ENCODE measurements around the gene DNAJC13. TPM values are rescaled to one million over a fixed set of nuclear protein-coding genes. Genes with fewer than 3 reads are reported as not detected.

The DNAJC13 gene
- total RNA-seq, 2 donors from 2014 or later: 25.0 to 46.2 TPM

GRCh38 chr3:132543011-132543739 lies 125.9 kb downstream of the DNAJC13 start:
- H3K9me3 ChIP-seq: no peaks in the 10 kb centered on the region
- no peaks in the 10 kb centered on the region for H3K4me1 ChIP-seq (replicated peaks)
- no peaks in the 10 kb centered on the region for H3K36me3 ChIP-seq
- no peak overlapping the region for H3K4me3 ChIP-seq
- WGBS: 69% methylated on average over 2 of the region's 2 CpGs
- no peak overlapping the region for H3K27ac ChIP-seq
- H3K27me3 ChIP-seq (replicated peaks; ENCODE audit: insufficient read depth): no peaks in the 10 kb centered on the region
- no peak for TF ChIP-seq POLR2AphosphoS5 (IDR thresholded peaks at IDR 0.05)
- TF ChIP-seq POLR2A (IDR thresholded peaks at IDR 0.05): no peak
- TF ChIP-seq, protein P1, sequence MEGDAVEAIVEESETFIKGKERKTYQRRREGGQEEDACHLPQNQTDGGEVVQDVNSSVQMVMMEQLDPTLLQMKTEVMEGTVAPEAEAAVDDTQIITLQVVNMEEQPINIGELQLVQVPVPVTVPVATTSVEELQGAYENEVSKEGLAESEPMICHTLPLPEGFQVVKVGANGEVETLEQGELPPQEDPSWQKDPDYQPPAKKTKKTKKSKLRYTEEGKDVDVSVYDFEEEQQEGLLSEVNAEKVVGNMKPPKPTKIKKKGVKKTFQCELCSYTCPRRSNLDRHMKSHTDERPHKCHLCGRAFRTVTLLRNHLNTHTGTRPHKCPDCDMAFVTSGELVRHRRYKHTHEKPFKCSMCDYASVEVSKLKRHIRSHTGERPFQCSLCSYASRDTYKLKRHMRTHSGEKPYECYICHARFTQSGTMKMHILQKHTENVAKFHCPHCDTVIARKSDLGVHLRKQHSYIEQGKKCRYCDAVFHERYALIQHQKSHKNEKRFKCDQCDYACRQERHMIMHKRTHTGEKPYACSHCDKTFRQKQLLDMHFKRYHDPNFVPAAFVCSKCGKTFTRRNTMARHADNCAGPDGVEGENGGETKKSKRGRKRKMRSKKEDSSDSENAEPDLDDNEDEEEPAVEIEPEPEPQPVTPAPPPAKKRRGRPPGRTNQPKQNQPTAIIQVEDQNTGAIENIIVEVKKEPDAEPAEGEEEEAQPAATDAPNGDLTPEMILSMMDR (IDR thresholded peaks at IDR 0.05): no peak
- intact Hi-C loops (cut with DNase I): no loop called here
- no peak for DNase-seq (ENCODE audit: low spot score)

DNA sequence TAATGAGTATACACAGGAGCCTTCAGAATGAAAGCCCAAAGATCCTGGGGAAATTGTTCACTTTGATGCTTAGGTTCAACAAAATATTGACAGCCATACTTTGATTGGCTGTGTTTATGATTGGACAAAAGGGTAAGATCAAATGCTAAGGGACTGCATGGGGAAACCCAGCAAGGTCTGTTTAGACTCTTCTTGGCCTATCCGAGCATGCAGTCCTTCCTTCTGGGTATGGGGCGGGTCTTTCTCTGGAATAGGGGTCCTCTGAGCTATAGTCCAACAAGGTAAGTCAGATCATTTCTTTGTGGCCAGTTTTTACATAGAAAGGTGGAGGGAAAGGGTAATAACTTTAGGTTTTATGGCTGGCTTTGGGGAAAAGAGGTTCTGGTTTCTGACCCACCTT lies 126.8 kb downstream of the DNAJC13 start:
- H3K36me3 ChIP-seq: no peaks in the 10 kb centered on the region
- intact Hi-C loops (cut with DNase I): no loop called here
- H3K27me3 ChIP-seq (replicated peaks; ENCODE audit: insufficient read depth): no peaks in the 10 kb centered on the region
- TF ChIP-seq POLR2A (IDR thresholded peaks at IDR 0.05) (no peak), POLR2AphosphoS5 (IDR thresholded peaks at IDR 0.05) (no peak)
- TF ChIP-seq, protein P1 (IDR thresholded peaks at IDR 0.05): no peak
- WGBS: 89% methylated on average over 2 of the region's 2 CpGs
- H3K9me3 ChIP-seq: no peaks in the 10 kb centered on the region
- no peaks in the 10 kb centered on the region for H3K4me1 ChIP-seq (replicated peaks)
- DNase-seq (ENCODE audit: low spot score): no peak
- H3K4me3 ChIP-seq: no peak overlapping the region
- H3K27ac ChIP-seq: no peak overlapping the region

DNA sequence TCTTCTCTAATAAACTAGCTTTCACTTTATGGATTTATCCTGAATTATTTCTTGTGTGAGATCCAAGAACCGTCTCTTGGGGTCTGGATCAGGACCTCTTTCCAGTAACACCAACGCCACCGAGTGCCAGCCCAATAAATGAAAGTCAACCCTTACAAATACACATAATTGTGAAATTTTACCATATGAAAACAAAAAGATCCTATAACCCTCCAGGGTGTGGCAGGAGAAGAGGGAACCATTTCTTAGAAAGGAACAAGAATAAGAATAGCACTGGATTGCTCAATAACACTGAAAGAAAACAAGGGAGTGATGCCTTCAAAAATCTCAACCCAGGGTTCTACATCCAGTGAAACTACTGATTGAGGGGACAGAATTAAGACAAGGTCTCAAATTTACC lies 128.2 kb downstream of the DNAJC13 start:
- no peak overlapping the region for H3K27ac ChIP-seq
- no peaks in the 10 kb centered on the region for H3K27me3 ChIP-seq (replicated peaks; ENCODE audit: insufficient read depth)
- no peaks in the 10 kb centered on the region for H3K36me3 ChIP-seq
- H3K4me1 ChIP-seq (replicated peaks): no peaks in the 10 kb centered on the region
- DNase-seq (ENCODE audit: low spot score): no peak
- intact Hi-C loops (cut with DNase I): no loop called here
- WGBS: 65% methylated on average over 3 of the region's 3 CpGs
- H3K9me3 ChIP-seq: no peaks in the 10 kb centered on the region
- TF ChIP-seq, protein P1 (IDR thresholded peaks at IDR 0.05): no peak
- TF ChIP-seq POLR2AphosphoS5 (IDR thresholded peaks at IDR 0.05) (no peak), POLR2A (IDR thresholded peaks at IDR 0.05) (no peak)
- H3K4me3 ChIP-seq: no peak overlapping the region

DNA sequence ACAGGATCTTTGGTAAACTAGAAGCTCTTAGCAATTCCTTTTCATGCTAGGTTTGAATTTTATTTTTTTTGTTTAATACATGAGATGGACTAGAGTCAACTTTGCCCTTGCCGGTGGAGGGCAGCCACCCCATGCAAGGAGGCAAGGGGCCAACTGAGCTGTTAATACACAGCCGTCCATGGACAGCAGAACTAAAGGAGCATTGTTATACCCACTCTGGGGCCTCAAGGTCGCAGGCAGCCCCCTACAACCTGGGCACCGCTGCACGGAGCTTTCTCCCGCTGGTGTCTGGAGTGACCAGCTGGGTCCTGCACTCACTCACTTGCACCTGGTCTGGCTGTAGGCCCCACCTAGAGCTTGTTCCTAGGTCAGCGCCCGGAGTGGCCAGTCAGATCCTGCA lies 131.9 kb downstream of the DNAJC13 start:
- intact Hi-C loops (cut with DNase I): no loop called here
- Histone ChIP-seq H3K27me3 (replicated peaks; ENCODE audit: insufficient read depth) (no peaks in the 10 kb centered on the region), H3K27ac (no peak overlapping the region), H3K4me3 (no peak overlapping the region), H3K36me3 (no peaks in the 10 kb centered on the region), H3K9me3 (no peaks in the 10 kb centered on the region), H3K4me1 (replicated peaks) (no peaks in the 10 kb centered on the region)
- TF ChIP-seq, protein P1 (IDR thresholded peaks at IDR 0.05): no peak
- no peak for TF ChIP-seq POLR2AphosphoS5 (IDR thresholded peaks at IDR 0.05)
- TF ChIP-seq POLR2A (IDR thresholded peaks at IDR 0.05): no peak
- WGBS: 94% methylated on average over 7 of the region's 8 CpGs
- DNase-seq (ENCODE audit: low spot score): no peak

GRCh38 chr3:132549890-132550578 lies 132.7 kb downstream of the DNAJC13 start:
- TF ChIP-seq POLR2AphosphoS5 (IDR thresholded peaks at IDR 0.05): no peak
- TF ChIP-seq, protein P1 (IDR thresholded peaks at IDR 0.05): no peak
- TF ChIP-seq POLR2A (IDR thresholded peaks at IDR 0.05): no peak
- DNase-seq (ENCODE audit: low spot score): no peak
- Histone ChIP-seq H3K4me3 (no peak overlapping the region), H3K9me3 (no peaks in the 10 kb centered on the region), H3K36me3 (no peaks in the 10 kb centered on the region), H3K27ac (no peak overlapping the region), H3K27me3 (replicated peaks; ENCODE audit: insufficient read depth) (no peaks in the 10 kb centered on the region), H3K4me1 (replicated peaks) (no peaks in the 10 kb centered on the region)
- intact Hi-C loops (cut with DNase I): no loop called here

Data from prostate gland (tissue), 2 donors.